Measurements from ENCODE around the gene INTS14.
A peak's percentile ranks its signal among the peaks of the same experiment; 100 is the strongest.

The INTS14 gene

GRCh38 chr15:65610871-65611718 is at the start of gene INTS14:
Gene INTS14 (minus strand): TSS chr15:65611131. CDS start chr15:65607380, 3,751 bp downstream.
- DNase-seq = peak; percentile 94

GRCh38 chr15:65659502-65660052 is 48.6 kb upstream of the INTS14 start:
- DNase-seq = no peak

GRCh38 chr15:65655457-65655856 is 44.5 kb upstream of the INTS14 start:
- DNase-seq = no peak

- DNase-seq = no peak
Measured at GRCh38 chr15:65655026-65655425, 44.1 kb upstream of the INTS14 start.

GRCh38 chr15:65653801-65654521 is 43.0 kb upstream of the INTS14 start:
- no peak for DNase-seq

GRCh38 chr15:65653341-65653740 is 42.4 kb upstream of the INTS14 start:
- DNase-seq = no peak

- no peak for DNase-seq
Measured at GRCh38 chr15:65651831-65652749, 41.2 kb upstream of the INTS14 start.

- DNase-seq = no peak
Measured at GRCh38 chr15:65651042-65651322, 40.1 kb upstream of the INTS14 start.

GRCh38 chr15:65650312-65651041 is 39.5 kb upstream of the INTS14 start:
- DNase-seq = no peak

- no peak for DNase-seq
Measured at GRCh38 chr15:65646486-65646885, 35.6 kb upstream of the INTS14 start.

GRCh38 chr15:65645392-65645791 is 34.5 kb upstream of the INTS14 start:
- DNase-seq = no peak

GRCh38 chr15:65644282-65644681 is 33.4 kb upstream of the INTS14 start:
- no peak for DNase-seq

- DNase-seq = no peak
Measured at GRCh38 chr15:65642594-65642993, 31.7 kb upstream of the INTS14 start.

GRCh38 chr15:65641768-65642475 is 31.0 kb upstream of the INTS14 start:
- no peak for DNase-seq

GRCh38 chr15:65639509-65639908 is 28.6 kb upstream of the INTS14 start:
- DNase-seq = no peak

GRCh38 chr15:65638681-65639089 is 27.8 kb upstream of the INTS14 start:
- no peak for DNase-seq

GRCh38 chr15:65638109-65638508 is 27.2 kb upstream of the INTS14 start:
- DNase-seq = no peak

GRCh38 chr15:65634356-65634755 is 23.4 kb upstream of the INTS14 start:
- DNase-seq = no peak

- no peak for DNase-seq
Measured at GRCh38 chr15:65633752-65634151, 22.8 kb upstream of the INTS14 start.

- DNase-seq = no peak
Measured at GRCh38 chr15:65632780-65633375, 21.9 kb upstream of the INTS14 start.

- no peak for DNase-seq
Measured at GRCh38 chr15:65631503-65631902, 20.6 kb upstream of the INTS14 start.

All from activated T-cell treated with anti-CD3 and anti-CD28 coated beads, Interleukin-2, amount 50 U/mL, for 1 hour (primary cell).